Cardiac fibroblast (primary cell): ENCODE measurements around the gene ARID3B.

Experiments used
- DNase-seq, 2 donors: peaks; one replicate each; pipeline versions ENCODE4 v3.0.0 to v3.0.0-alpha.2; 2010; ENCODE audit warnings: low read depth in 2 of 2
- H3K4me3 ChIP-seq, 2 donors: replicated peaks in 1 of 2; 1 replicate in 1 of 2; 2 replicates in 1 of 2; pipeline ENCODE4 v1.5.1; 2011; ENCODE audit warnings: low read depth in 2 of 2, low read length in 2 of 2, mild to moderate bottlenecking in 2 of 2, moderate library complexity in 1 of 2
- TF ChIP-seq, protein P1 (sequence below): IDR thresholded peaks from one replicate; pipeline ENCODE4 v1.5.1; 2011; ENCODE audit warnings: low read depth, mild to moderate bottlenecking, low read length, inconsistent platforms

ARID3B gene

GRCh38 chr15:74579001-74579400, 38.0 kb downstream of the ARID3B start:
- H3K4me3 ChIP-seq, result no peak overlapping the region
- TF ChIP-seq, protein P1, sequence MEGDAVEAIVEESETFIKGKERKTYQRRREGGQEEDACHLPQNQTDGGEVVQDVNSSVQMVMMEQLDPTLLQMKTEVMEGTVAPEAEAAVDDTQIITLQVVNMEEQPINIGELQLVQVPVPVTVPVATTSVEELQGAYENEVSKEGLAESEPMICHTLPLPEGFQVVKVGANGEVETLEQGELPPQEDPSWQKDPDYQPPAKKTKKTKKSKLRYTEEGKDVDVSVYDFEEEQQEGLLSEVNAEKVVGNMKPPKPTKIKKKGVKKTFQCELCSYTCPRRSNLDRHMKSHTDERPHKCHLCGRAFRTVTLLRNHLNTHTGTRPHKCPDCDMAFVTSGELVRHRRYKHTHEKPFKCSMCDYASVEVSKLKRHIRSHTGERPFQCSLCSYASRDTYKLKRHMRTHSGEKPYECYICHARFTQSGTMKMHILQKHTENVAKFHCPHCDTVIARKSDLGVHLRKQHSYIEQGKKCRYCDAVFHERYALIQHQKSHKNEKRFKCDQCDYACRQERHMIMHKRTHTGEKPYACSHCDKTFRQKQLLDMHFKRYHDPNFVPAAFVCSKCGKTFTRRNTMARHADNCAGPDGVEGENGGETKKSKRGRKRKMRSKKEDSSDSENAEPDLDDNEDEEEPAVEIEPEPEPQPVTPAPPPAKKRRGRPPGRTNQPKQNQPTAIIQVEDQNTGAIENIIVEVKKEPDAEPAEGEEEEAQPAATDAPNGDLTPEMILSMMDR, result no peak

DNA sequence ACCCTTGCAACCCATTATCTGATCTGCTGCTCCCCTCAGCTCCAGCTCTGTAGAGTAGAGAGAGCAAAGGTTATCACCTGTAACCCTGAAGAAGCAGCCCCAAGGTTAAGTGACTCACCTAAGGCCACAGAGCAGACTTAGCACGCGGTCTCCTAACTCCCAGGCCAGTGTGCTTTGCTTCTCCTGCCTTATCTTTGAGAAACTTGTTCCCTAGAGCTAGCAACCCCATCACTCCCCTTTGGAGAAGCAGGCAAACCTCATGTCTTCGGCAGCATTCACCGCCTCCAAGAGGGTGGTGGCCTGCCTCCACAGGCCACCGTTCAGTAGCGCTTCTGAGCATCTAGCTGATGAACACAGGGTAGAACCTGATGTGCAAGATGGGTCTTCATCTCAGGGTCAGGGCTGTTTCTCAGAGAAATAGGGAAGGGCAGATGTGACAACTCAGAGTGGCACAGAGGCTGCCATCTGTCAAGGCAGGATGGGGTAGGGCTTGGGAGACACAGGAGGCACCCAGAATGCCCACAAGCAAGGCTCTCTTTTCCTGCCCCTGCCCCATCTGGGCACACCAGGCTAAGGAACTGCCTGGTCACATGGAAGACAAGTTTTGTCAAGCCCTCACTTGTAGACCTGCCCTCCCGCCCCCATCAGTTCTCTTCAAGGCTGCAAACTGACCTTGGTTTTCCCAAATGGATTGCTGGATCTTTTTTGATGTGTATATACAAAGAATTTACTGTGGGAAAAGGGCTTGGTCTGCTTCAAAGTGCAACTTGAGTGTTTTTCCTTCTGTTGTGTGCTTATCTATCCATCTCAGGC, 39.7 kb downstream of the ARID3B start:
- TF ChIP-seq, protein P1, result no peak
- no peak for DNase-seq
- H3K4me3 ChIP-seq, result no peak overlapping the region

More at GRCh38 chr15:74579001-74579400, 38.0 kb downstream of the ARID3B start:
- no peak for DNase-seq

GRCh38 chr15:74584204-74584603, 43.2 kb downstream of the ARID3B start:
- TF ChIP-seq, protein P1, result no peak
- H3K4me3 ChIP-seq, result no peak overlapping the region
- no peak for DNase-seq

GRCh38 chr15:74584779-74585178, 43.8 kb downstream of the ARID3B start:
- TF ChIP-seq, protein P1, result no peak
- DNase-seq, result no peak
- no peak overlapping the region for H3K4me3 ChIP-seq

- TF ChIP-seq, protein P1, result no peak
- no peak overlapping the region for H3K4me3 ChIP-seq
- no peak for DNase-seq
These were observed 44.2 kb downstream of the ARID3B start for GRCh38 chr15:74585191-74585590.

- no peak overlapping the region for H3K4me3 ChIP-seq
- TF ChIP-seq, protein P1, result no peak
- DNase-seq, result no peak
These were observed 44.8 kb downstream of the ARID3B start for GRCh38 chr15:74585857-74586256.

GRCh38 chr15:74589826-74590225, 48.8 kb downstream of the ARID3B start:
- TF ChIP-seq, protein P1, result no peak
- H3K4me3 ChIP-seq, result no peak overlapping the region
- peak in 1 of 2 donors; percentile 17 for DNase-seq
